M059J (cell line): ENCODE data around the gene MRPL18. TPM values are rescaled to one million over a fixed set of nuclear protein-coding genes. Genes with fewer than 3 reads are reported as not detected.
"Not testable (repeated sequence)": the region's sequence is repeated elsewhere in the genome, so short reads cannot be mapped to it uniquely, and the experiment has no call there.

Experiments
- DNase-seq: peaks from one replicate; pipeline ENCODE4 v3.0.0-alpha.2; 2012; ENCODE audit warnings: low read depth
- total RNA-seq: library from RNA; depleted of rRNA; stranded (reverse); fragments of >200 nt; shearing (Covaris generic); gene quantifications from 2 replicates; pipeline ENCODE4 v1.2.3, GENCODE V29; 2014

The MRPL18 gene
- total RNA-seq, 1 experiment from 2014 or later, result 241 TPM

- DNase-seq, result not testable (repeated sequence)
Measured at GRCh38 chr6:159816775-159817174, 26.5 kb downstream of the MRPL18 start.

- DNase-seq, result no peak
Measured at GRCh38 chr6:159817951-159818739, 27.9 kb downstream of the MRPL18 start.

- DNase-seq, result no peak
Measured at GRCh38 chr6:159819098-159819497, 28.8 kb downstream of the MRPL18 start.

- no peak for DNase-seq
Measured at GRCh38 chr6:159819932-159820640, 29.8 kb downstream of the MRPL18 start.

GRCh38 chr6:159821122-159821521 is 30.9 kb downstream of the MRPL18 start:
- no peak for DNase-seq

- no peak for DNase-seq
Measured at GRCh38 chr6:159821726-159822125, 31.5 kb downstream of the MRPL18 start.

GRCh38 chr6:159823953-159824352 is 33.7 kb downstream of the MRPL18 start:
- DNase-seq, result no peak

- DNase-seq, result not testable (repeated sequence)
Measured at GRCh38 chr6:159824690-159825089, 34.4 kb downstream of the MRPL18 start.

GRCh38 chr6:159826004-159826403 is 35.7 kb downstream of the MRPL18 start:
- no peak for DNase-seq

- DNase-seq, result no peak
Measured at GRCh38 chr6:159826968-159827647, 36.8 kb downstream of the MRPL18 start.

- DNase-seq, result no peak
Measured at GRCh38 chr6:159828074-159828473, 37.8 kb downstream of the MRPL18 start.

GRCh38 chr6:159829526-159829925 is 39.3 kb downstream of the MRPL18 start:
- no peak for DNase-seq

- DNase-seq, result no peak
Measured at GRCh38 chr6:159830501-159831372, 40.5 kb downstream of the MRPL18 start.

GRCh38 chr6:159831373-159831679 is 41.1 kb downstream of the MRPL18 start:
- DNase-seq, result no peak

GRCh38 chr6:159832946-159833345 is 42.7 kb downstream of the MRPL18 start:
- DNase-seq, result no peak

- DNase-seq, result peak; percentile 54
Measured at GRCh38 chr6:159833556-159833955, 43.3 kb downstream of the MRPL18 start.

- no peak for DNase-seq
Measured at GRCh38 chr6:159833997-159834603, 43.8 kb downstream of the MRPL18 start.

- no peak for DNase-seq
Measured at GRCh38 chr6:159836718-159837490, 46.6 kb downstream of the MRPL18 start.

GRCh38 chr6:159837511-159837910 is 47.2 kb downstream of the MRPL18 start:
- DNase-seq, result no peak

GRCh38 chr6:159838020-159838744 is 47.9 kb downstream of the MRPL18 start:
- DNase-seq, result no peak
